HG03139 (cell line): Measurements from ENCODE around the gene ACMSD.
"Not testable (repeated sequence)": the region's sequence is repeated elsewhere in the genome, so short reads cannot be mapped to it uniquely, and the experiment has no call there.

Experiments
- ATAC-seq: cut with Tn5 transposase; IDR thresholded peaks from one replicate; pipeline ENCODE4 v1.9.1; 2021; ENCODE audit not compliant: unreplicated experiment

The ACMSD gene

GRCh38 chr2:134905168-134905567 is 66.8 kb downstream of the ACMSD start:
- no peak for ATAC-seq

- no peak for ATAC-seq
Measured at GRCh38 chr2:134906726-134907125, 68.3 kb downstream of the ACMSD start.

- ATAC-seq, result not testable (repeated sequence)
Measured at GRCh38 chr2:134907441-134908116, 69.2 kb downstream of the ACMSD start.

- ATAC-seq, result no peak
Measured at GRCh38 chr2:134910763-134911399, 72.5 kb downstream of the ACMSD start.

- ATAC-seq, result no peak
Measured at GRCh38 chr2:134911400-134911785, 73.0 kb downstream of the ACMSD start.

GRCh38 chr2:134912361-134912760 is 73.9 kb downstream of the ACMSD start:
- no peak for ATAC-seq

GRCh38 chr2:134917360-134917865 is 79.0 kb downstream of the ACMSD start:
- no peak for ATAC-seq

- ATAC-seq, result peak; percentile 65
Measured at GRCh38 chr2:134917888-134918525, 79.6 kb downstream of the ACMSD start.

GRCh38 chr2:134918526-134919340 is 80.3 kb downstream of the ACMSD start, which contains the start of gene CCNT2:
TSS of gene CCNT2 (plus strand) at chr2:134918822. CDS start at chr2:134918855, 33 bp downstream.
- peak; percentile 81 for ATAC-seq

GRCh38 chr2:134919341-134920210 is 81.2 kb downstream of the ACMSD start:
- ATAC-seq, result no peak

- no peak for ATAC-seq
Measured at GRCh38 chr2:134924912-134925311, 86.5 kb downstream of the ACMSD start.

- no peak for ATAC-seq
Measured at GRCh38 chr2:134926231-134926931, 88.0 kb downstream of the ACMSD start.

- no peak for ATAC-seq
Measured at GRCh38 chr2:134927195-134927594, 88.8 kb downstream of the ACMSD start.

- no peak for ATAC-seq
Measured at GRCh38 chr2:134932864-134933526, 94.6 kb downstream of the ACMSD start.

- ATAC-seq, result no peak
Measured at GRCh38 chr2:134933732-134934131, 95.3 kb downstream of the ACMSD start.

GRCh38 chr2:134934150-134934549 is 95.7 kb downstream of the ACMSD start:
- ATAC-seq, result no peak

GRCh38 chr2:134934641-134935040 is 96.2 kb downstream of the ACMSD start:
- no peak for ATAC-seq

- no peak for ATAC-seq
Measured at GRCh38 chr2:134936691-134937090, 98.3 kb downstream of the ACMSD start.

GRCh38 chr2:134943540-134943939 is 105.1 kb downstream of the ACMSD start:
- ATAC-seq, result peak; percentile 87
